Measurements from ENCODE around the gene CAMTA1. TPM values are rescaled to one million over a fixed set of nuclear protein-coding genes. Genes with fewer than 3 reads are reported as not detected.

Gene CAMTA1
- total and polyA plus RNA-seq, 9 of the 15 experiments (the other 6 are each of a cell fraction or from before 2014, with no cell fraction given) = 43.9 to 161 (median 65.9) TPM

GRCh38 chr1:7292036-7292681 lies 506.9 kb downstream of the CAMTA1 start (continued):
- TF ChIP-seq ID3 (CRISPR knock-in tag; IDR thresholded peaks at IDR 0.05) (no peak), ID3 (tag; IDR thresholded peaks at IDR 0.05) (no peak), TAF9B (IDR thresholded peaks at IDR 0.05; ENCODE audit: partially characterized antibody) (no peak), POLR2B (IDR thresholded peaks at IDR 0.05; ENCODE audit: low read depth, partially characterized antibody) (no peak), ZNF165 (CRISPR knock-in tag; IDR thresholded peaks at IDR 0.05; ENCODE audit: borderline replicate concordance) (no peak), ZNF384 (IDR thresholded peaks at IDR 0.05; ENCODE audit: low read depth, low read length) (no peak)

- no peak for DNase-seq (ENCODE audit: extremely low read depth in 1 of 4, low spot score in 3 of 4)
- under 1% methylated on average over 17 of the region's 17 CpGs for WGBS (ENCODE audit: insufficient coverage, low coverage, missing lambda C conversion rate)
- BruUV-seq (replicated peaks) = no TSS peak
- Histone ChIP-seq H3K4me2 (ENCODE audit: insufficient read depth, low read length) (no peak overlapping the region), H3K36me3 (ENCODE audit: control insufficient read depth, insufficient read depth, low read length) (no peaks in the 10 kb centered on the region), H3K9ac (ENCODE audit: insufficient read depth in 1 of 2, low read depth in 2 of 2, low read length in 2 of 2) (no peak overlapping the region; a peak in 1 of 4 replicates), H3K9me1 (ENCODE audit: control insufficient read depth, insufficient read depth, low read length) (no peaks in the 10 kb centered on the region), H3K27ac (ENCODE audit: extremely low read depth, low read depth, low read length) (no peak overlapping the region), H3K27me3 (ENCODE audit: control insufficient read depth in 2 of 2, insufficient read depth in 2 of 2, low read length in 2 of 2) (peaks cover 21 to 43% of the 10 kb centered on the region in 2 experiments), H3K4me3 (no peak overlapping the region), H4K20me1 (replicated peaks; ENCODE audit: control insufficient read depth, insufficient read depth, low read length) (peaks cover 6% of the 10 kb centered on the region), H2AFZ (ENCODE audit: low read depth, low read length) (no peak overlapping the region), H3K9me3 (replicated peaks; ENCODE audit: control insufficient read depth, insufficient read depth, low read depth, low read length) (no peaks in the 10 kb centered on the region), H3K79me2 (ENCODE audit: control insufficient read depth, insufficient read depth, low read length) (no peaks in the 10 kb centered on the region), H3K4me1 (replicated peaks in 1 of 2; ENCODE audit: control insufficient read depth in 2 of 2, insufficient read depth in 2 of 2, low read length in 2 of 2) (no peaks in the 10 kb centered on the region)
- TF ChIP-seq ZNF57 (CRISPR knock-in tag; IDR thresholded peaks at IDR 0.05) = no peak
- TF ChIP-seq E2F6 (IDR thresholded peaks at IDR 0.05; ENCODE audit: borderline replicate concordance in 1 of 2, extremely low read depth in 1 of 2, insufficient read depth in 1 of 2, insufficient read length in 1 of 2, low read depth in 1 of 2, low read length in 1 of 2, poor library complexity in 1 of 2, severe bottlenecking in 1 of 2) = no peak
- no peak for TF ChIP-seq CHD2 (IDR thresholded peaks at IDR 0.05; ENCODE audit: low read depth, low read length)
- TF ChIP-seq MIER1 (IDR thresholded peaks at IDR 0.05; ENCODE audit: low read depth) = no peak
- TF ChIP-seq KAT7 (CRISPR knock-in tag; IDR thresholded peaks at IDR 0.05; ENCODE audit: borderline replicate concordance) = no peak
- TF ChIP-seq FOXP4 (CRISPR knock-in tag; IDR thresholded peaks at IDR 0.05; ENCODE audit: borderline replicate concordance) = no peak
- no peak for TF ChIP-seq GABPB1 (CRISPR knock-in tag; IDR thresholded peaks at IDR 0.05)
- no peak for TF ChIP-seq ZFPM2 (CRISPR knock-in tag; IDR thresholded peaks at IDR 0.05)
- FAIRE-seq = no peak
- CTCF ChIA-PET (ENCODE audit: low intra/inter-chr PET ratio) = no interaction called here
- no peak for ATAC-seq
- POLR2A ChIA-PET = interaction anchor here (0.6 to 1.7 kb wide), 3 partner anchors 10 to 316 kb away, joined by 3 to 7 read pairs (median 3); no protein-coding TSS in a partner anchor
- intact Hi-C loops (cut with micrococcal nuclease) = no loop called here
- in situ Hi-C loops (cut with MboI) = no loop called here
Observed at GRCh38 chr1:7292714-7293419, 507.6 kb downstream of the CAMTA1 start.
